Measurements from ENCODE around the gene CCL23.

The CCL23 gene

DNA sequence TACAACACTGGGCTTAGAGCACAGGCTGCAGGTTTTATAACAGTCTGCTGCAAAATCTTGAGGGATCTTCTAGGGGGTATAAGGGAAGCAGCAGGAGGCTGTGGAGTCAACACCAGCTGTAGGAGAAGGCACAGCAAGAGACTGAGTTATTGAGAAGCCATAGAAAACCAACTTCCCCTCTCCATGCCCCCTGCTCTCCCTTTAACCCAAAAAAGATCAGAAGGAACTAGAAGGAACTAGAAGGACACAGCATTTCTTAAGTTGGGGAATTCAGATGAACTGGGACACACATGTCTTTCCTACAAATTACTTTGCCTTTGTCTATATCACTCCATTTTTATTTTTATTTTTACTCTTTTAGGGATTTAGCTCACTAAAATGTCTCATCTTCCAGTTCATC, 40.1 kb upstream of the CCL23 start:
- H3K36me3 Mint-ChIP-seq (ENCODE audit: low read depth): no peaks in the 10 kb centered on the region
- DNase-seq: no peak
- H3K27me3 Mint-ChIP-seq (ENCODE audit: low read depth, poor library complexity): no peaks in the 10 kb centered on the region
- H3K27ac Mint-ChIP-seq: peak overlapping the region; percentile 33
- no peaks in the 10 kb centered on the region for H3K4me1 Mint-ChIP-seq
- H3K9me3 Mint-ChIP-seq: peaks cover 3% of the 10 kb centered on the region
- H3K4me3 Mint-ChIP-seq: no peak overlapping the region
- TF ChIP-seq, protein P1, sequence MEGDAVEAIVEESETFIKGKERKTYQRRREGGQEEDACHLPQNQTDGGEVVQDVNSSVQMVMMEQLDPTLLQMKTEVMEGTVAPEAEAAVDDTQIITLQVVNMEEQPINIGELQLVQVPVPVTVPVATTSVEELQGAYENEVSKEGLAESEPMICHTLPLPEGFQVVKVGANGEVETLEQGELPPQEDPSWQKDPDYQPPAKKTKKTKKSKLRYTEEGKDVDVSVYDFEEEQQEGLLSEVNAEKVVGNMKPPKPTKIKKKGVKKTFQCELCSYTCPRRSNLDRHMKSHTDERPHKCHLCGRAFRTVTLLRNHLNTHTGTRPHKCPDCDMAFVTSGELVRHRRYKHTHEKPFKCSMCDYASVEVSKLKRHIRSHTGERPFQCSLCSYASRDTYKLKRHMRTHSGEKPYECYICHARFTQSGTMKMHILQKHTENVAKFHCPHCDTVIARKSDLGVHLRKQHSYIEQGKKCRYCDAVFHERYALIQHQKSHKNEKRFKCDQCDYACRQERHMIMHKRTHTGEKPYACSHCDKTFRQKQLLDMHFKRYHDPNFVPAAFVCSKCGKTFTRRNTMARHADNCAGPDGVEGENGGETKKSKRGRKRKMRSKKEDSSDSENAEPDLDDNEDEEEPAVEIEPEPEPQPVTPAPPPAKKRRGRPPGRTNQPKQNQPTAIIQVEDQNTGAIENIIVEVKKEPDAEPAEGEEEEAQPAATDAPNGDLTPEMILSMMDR (IDR thresholded peaks at IDR 0.05): no peak

DNA sequence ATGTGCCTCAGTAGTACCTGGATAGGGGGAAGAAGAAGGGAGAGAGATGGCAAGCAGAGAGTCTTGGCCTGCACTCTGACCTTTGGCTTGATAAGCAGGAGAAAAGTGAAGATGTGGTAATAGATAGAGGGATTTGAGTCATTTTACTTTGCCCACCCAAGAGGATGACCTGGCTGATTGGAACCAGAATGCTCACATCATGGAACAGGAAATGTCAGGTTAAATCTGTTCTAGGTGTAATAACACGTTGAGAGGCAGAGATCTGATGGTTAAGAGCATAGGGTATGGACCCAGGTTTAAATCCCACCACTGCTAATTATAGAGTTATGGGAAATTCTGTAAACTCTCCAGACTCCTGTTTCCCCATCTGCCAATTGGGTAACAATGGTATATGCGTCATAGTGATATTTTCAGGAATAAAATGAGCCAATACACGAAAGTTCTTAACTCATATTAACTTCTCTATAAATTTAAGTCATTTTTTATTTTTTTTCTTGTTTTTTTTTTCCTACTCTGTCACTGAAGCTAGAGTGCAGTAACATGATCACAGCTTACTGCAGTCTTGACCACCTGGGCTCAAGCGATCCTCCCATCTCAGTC, 38.2 kb upstream of the CCL23 start:
- Mint-ChIP-seq H3K27ac (no peak overlapping the region), H3K4me1 (no peaks in the 10 kb centered on the region), H3K27me3 (ENCODE audit: low read depth, poor library complexity) (no peaks in the 10 kb centered on the region), H3K9me3 (peaks cover 17% of the 10 kb centered on the region), H3K36me3 (ENCODE audit: low read depth) (no peaks in the 10 kb centered on the region), H3K4me3 (no peak overlapping the region)
- TF ChIP-seq, protein P1 (IDR thresholded peaks at IDR 0.05): no peak
- no peak for DNase-seq

DNA sequence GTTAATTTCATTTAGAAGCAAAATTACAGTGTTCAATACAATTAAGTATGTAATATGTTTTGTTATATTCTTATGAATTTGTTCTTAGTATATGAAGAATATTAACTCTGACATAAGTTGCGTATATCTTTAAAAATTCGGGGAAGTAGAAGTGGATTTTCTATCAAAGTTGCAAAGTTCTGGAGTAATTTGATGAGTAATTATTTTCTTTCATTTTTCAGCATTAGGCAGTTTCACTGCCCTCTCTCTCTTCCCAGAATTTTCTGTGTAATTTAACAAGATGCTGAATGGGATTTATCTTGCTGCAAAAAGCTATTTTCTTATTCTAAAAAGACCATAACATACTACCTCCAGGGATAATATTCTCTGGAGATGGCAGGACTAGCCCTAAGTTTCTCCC, 37.4 kb upstream of the CCL23 start:
- TF ChIP-seq, protein P1 (IDR thresholded peaks at IDR 0.05): no peak
- no peak overlapping the region for H3K27ac Mint-ChIP-seq
- no peak overlapping the region for H3K4me3 Mint-ChIP-seq
- no peak for DNase-seq
- no peaks in the 10 kb centered on the region for H3K27me3 Mint-ChIP-seq (ENCODE audit: low read depth, poor library complexity)
- no peaks in the 10 kb centered on the region for H3K36me3 Mint-ChIP-seq (ENCODE audit: low read depth)
- peaks cover 22% of the 10 kb centered on the region for H3K9me3 Mint-ChIP-seq
- no peaks in the 10 kb centered on the region for H3K4me1 Mint-ChIP-seq

DNA sequence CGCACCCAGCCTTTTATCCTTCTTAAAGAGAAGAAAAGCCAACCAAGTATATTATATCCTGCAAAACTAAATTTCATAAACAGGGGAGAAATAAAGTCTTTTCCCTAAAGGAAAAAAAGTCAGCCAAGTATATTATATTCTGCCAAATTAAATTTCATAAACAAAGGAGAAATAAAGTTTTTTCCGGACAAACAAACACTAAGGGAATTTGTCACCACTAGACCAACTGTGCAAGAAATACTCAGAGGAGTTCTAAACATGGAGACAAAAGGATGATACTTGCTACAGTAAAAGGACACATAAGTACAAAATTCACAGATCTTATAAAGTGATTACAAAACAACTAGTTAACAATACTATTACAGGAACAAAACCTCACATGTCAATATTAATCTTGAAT, 31.9 kb upstream of the CCL23 start:
- no peak overlapping the region for H3K4me3 Mint-ChIP-seq
- TF ChIP-seq, protein P1 (IDR thresholded peaks at IDR 0.05): no peak
- H3K9me3 Mint-ChIP-seq: peaks cover 50% of the 10 kb centered on the region
- no peaks in the 10 kb centered on the region for H3K4me1 Mint-ChIP-seq
- H3K36me3 Mint-ChIP-seq (ENCODE audit: low read depth): no peaks in the 10 kb centered on the region
- DNase-seq: no peak
- peaks cover 7% of the 10 kb centered on the region for H3K27me3 Mint-ChIP-seq (ENCODE audit: low read depth, poor library complexity)
- H3K27ac Mint-ChIP-seq: no peak overlapping the region

DNA sequence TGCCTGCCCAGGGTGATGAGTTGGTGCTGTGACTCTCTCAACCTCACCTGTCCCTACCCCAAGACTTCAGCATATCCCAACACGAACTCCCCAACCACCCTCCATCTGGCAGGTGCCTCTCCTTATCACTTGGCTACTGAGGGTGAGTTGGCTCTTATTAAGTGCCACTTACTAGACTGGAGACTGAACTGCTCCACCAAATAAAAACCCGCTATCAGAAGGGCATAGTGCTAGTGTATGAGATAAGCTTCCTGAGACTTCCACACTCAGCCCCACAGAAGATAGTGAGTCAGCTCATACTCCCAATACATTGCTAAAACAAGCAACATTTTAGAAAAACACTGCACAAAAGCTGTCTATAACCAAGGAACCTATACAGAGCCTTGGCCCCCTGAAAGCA, 30.3 kb upstream of the CCL23 start:
- no peak for DNase-seq

DNA sequence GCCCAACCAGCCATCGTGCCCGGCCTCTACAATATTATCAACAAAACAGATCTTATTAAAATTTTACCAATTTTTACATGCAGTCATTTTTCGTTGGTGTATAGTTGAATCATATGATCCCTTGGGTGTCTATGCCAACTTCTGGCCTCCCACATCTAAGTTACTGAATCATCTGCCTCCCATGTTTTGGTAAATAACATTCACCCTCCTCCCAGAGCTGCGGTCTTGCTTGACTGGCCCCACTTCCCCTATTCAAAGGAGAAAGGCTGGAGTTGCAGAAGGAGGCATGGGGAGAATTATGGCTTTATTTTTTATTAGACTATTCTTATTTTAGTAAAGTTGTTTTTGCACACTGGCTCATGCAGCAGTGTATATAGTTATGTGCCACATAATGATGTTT, 18.5 kb upstream of the CCL23 start:
- Mint-ChIP-seq H3K27ac (no peak overlapping the region), H3K4me1 (no peaks in the 10 kb centered on the region)
- TF ChIP-seq, protein P1 (IDR thresholded peaks at IDR 0.05): no peak

More for the DNA sequence above, 30.3 kb upstream of the CCL23 start:
- Mint-ChIP-seq H3K27ac (no peak overlapping the region), H3K36me3 (ENCODE audit: low read depth) (no peaks in the 10 kb centered on the region), H3K9me3 (peaks cover 54% of the 10 kb centered on the region), H3K4me1 (no peaks in the 10 kb centered on the region), H3K4me3 (no peak overlapping the region), H3K27me3 (ENCODE audit: low read depth, poor library complexity) (peaks cover 8% of the 10 kb centered on the region)
- TF ChIP-seq, protein P1 (IDR thresholded peaks at IDR 0.05): no peak

More for the DNA sequence above, 18.5 kb upstream of the CCL23 start:
- Mint-ChIP-seq H3K9me3 (no peaks in the 10 kb centered on the region), H3K36me3 (ENCODE audit: low read depth) (no peaks in the 10 kb centered on the region), H3K27me3 (ENCODE audit: low read depth, poor library complexity) (peaks cover 18% of the 10 kb centered on the region), H3K4me3 (no peak overlapping the region)
- DNase-seq: no peak

Data from nephron progenitor cell (in vitro differentiated cells).